ENCODE measurements around the gene LCN12. TPM values are rescaled to one million over a fixed set of nuclear protein-coding genes. Genes with fewer than 3 reads are reported as not detected.

The LCN12 gene, protein sequence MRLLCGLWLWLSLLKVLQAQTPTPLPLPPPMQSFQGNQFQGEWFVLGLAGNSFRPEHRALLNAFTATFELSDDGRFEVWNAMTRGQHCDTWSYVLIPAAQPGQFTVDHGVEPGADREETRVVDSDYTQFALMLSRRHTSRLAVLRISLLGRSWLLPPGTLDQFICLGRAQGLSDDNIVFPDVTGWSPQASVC
- 3.6 TPM for total RNA-seq
- long read RNA-seq, partial matches to known transcripts = 0 of 1 reads
- long read RNA-seq, other reads (novel, unspliced or antisense) = 1 of 1 reads

DNA sequence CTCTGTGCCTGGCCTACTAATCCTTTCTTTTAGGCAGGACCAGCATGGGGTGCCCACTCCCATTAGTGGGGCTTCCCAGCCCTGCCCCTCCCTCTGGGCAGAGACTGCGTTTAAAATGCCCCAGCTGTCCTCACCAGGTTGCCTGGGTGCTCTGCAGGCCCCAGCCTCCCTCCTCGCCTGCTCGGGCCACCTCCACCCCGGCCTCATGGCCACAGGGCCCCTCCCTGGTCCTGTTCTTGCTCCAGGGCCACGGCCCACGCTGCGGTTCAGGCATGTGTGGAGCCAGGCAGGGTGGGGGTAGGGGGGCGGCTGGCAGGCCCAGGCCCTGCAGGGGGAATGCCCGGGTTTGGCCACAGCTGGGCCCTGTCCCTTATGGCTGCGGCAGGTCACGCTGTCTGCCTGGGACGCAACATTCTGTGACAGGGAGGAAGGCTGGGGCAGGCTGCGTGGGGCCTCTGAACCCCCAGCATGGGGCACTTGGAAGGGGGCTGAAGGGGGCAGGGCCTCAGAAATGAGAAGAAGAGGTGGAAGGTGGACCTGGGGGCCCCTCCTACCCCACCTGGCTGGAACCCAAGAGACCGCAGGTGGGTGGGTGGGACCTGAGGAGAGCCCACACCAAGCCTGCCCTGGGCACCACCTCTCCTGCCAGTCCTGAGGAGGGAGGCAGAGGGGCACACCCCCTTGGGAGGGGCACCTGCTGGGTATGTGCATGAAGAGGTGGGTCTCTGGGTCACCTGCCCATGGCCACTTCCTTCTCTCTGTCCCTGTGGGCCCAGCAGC is at the start of gene LCN12:
Gene LCN12, plus strand, starts transcription at position 733 of the 780 bp plus-strand sequence. CDS start 55 bp downstream, outside the sequence.
- intact Hi-C loops (cut with micrococcal nuclease) = no loop called here
- no peak for ATAC-seq
- peak; percentile 34 for DNase-seq

DNA sequence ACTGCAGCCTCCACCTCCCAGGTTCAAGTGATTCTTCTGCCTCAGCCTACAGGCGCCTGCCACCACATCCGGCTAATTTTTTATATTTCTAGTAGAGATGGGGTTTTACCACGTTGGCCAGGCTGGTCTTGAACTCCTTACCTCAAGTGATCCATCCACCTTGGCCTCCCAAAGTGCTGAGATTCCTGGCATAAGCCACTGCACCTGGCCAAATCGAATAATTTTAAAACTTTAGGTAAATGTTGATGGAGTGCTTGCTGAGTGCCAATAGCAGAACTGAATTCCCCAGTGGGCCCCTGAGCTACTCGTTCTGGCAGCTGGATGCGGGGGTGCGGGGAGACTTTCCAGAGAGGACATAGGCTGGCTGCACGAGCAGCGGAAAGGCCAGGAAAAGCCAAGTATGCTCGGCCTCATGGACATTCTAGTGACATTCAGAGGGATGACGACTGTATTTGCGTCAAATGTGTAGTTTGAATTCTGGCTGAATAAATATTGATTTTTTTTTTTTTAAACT is 49.0 kb upstream of the LCN12 start:
- intact Hi-C loops (cut with micrococcal nuclease) = no loop called here
- DNase-seq = peak; percentile 58
- ATAC-seq = peak; percentile 44

DNA sequence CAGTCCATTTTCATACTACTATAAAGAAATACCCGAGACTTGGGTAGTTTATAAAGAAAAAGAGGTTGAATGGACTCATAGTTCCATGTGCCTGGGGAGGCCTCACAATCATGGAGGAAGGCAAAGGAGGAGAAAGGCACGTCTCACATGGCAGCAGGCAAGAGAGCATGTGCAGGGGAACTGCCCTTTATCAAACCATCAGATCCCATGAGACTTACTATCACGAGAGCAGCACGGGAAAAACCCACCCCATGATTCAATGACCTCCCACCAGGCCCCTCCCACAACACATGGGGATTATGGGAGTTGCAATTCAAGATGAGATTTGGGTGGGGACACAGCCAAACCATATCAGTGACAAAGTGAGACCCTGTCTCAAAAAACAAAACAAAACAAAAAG is 45.8 kb upstream of the LCN12 start:
- intact Hi-C loops (cut with micrococcal nuclease) = no loop called here
- DNase-seq (no peak), ATAC-seq (no peak)

DNA sequence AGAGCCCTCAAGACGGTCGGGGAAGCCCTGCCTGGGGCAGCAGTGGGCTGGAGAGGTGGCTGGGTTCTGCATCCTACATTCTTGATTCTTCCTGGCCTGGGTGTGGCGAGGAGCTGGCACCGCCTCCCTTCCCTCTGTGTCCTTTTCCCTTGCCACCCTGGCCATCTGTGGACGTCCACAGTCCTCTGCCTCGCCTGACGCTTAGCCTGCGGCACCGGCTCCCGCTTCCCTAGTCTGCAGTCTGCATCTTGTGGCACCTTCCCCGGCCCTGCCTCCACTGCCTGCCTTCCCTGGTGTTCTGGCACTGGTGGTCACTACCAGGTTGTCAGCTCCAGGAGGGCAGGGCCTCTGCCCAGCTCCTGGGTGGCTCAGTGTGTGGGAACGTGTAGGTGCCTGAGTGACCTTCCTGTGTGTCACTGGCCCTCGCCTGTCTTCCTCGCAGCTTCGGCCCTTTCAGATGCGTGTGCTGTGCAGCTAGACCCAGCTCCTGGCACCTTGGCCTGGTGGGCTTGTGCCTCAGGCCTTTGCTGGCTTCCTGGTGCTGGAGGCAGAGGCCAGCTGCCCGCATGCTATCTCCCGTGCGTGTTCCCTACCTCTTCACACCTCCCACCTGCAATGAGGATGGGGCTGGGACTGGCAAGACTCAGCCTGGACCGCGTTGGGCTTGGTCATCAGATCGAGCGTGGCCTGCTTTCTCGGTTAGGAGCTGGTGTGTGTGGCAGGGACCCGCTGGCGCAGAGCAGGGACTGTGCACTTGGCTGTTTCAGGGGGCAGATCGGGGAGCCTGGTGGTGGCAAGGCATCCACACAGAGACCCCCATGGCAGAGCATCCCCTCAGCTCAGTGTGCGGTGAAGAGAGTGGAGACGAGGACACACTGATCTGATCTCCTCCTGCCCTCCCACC is 44.8 kb upstream of the LCN12 start:
- intact Hi-C loops (cut with micrococcal nuclease) = no loop called here
- DNase-seq = no peak
- ATAC-seq = no peak

DNA sequence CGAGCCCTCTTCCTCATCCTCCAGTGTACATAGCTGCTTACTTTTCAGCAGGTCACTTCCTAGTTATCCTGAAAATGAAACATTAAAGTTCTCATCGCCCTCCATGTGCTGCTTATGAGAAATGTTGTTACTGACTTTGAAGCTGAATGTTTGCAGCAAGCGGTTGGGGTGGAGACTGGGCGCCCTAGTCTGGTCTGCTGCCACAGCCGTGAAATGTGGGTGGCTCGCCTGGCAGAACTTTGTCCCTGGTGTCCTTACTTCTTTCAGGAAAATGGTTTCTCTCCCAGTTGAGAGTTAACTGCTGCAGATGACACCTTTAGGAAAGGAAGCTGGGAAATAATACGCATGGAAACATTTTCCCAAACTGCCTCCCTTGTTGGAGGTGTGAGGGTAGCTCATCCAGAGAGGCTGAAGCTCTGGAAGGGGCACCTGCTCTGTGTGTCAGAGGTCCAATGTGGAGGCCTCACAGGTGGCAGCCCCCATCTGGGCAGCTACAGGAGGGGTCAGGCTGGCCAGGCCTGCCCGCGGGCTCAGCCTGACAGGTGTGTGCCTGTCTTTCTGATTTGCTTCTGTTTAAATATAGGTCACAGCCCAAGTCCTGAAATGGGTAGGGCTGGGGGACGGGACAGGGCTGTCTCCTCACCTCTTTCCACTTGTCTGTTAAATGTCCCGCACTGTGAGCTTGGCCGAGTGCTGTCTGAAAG is 41.7 kb upstream of the LCN12 start:
- ATAC-seq = no peak
- intact Hi-C loops (cut with micrococcal nuclease) = no loop called here
- DNase-seq = no peak

DNA sequence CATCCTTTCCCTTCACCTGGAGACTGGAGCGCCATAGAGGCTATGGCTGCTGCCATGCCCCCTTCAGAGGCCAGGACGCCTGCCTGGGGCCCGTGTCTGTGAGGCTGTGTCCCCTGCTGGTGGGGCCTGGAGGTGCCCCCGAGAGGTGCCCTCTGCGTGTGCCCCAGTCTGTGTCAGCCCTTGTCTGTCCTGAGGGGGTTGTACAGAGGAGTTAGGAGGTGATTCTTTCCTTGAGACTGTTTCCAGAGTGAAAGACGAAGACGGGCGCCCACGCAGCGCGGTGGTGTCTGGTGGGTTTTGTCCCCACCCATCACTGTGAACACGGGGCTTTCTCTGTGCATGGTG is 41.2 kb upstream of the LCN12 start:
- intact Hi-C loops (cut with micrococcal nuclease) = no loop called here
- ATAC-seq (no peak), DNase-seq (no peak)

DNA sequence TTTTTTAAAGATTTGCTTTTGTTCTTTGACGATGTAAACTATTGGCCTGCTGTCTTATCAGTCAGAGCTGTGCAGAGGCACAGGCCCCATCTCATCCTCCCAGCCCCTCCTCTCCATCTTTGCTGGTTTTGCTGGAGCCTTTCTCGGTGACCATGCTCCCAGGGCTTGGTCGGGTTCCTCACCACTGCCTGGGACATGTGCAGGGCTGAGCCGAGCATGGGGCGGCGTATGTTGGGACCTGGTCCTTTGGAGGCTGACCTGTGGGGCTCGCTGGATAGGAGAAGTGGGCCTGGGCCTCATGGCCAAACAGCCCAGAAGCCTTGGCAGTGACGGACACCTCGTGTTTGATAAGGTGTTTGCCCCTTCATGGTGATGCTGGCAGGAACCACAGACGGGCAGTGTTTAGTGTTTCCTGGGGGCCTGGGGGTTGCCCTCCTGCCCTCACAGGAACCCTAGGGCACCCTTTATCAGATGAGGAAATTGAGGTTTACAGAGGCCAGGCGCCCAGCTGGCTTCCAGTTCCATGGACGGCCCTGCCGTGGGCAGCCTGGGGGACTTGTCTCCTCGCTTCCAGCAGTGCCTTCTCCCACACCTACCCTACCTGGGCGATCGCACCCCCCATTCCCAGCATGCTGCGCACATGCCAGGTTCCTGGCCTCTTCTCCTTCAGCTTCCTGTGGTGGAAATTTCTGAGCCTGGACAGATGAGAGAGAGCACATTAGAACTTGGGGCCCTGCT is 38.2 kb upstream of the LCN12 start:
- intact Hi-C loops (cut with micrococcal nuclease) = no loop called here
- no peak for ATAC-seq
- no peak for DNase-seq

DNA sequence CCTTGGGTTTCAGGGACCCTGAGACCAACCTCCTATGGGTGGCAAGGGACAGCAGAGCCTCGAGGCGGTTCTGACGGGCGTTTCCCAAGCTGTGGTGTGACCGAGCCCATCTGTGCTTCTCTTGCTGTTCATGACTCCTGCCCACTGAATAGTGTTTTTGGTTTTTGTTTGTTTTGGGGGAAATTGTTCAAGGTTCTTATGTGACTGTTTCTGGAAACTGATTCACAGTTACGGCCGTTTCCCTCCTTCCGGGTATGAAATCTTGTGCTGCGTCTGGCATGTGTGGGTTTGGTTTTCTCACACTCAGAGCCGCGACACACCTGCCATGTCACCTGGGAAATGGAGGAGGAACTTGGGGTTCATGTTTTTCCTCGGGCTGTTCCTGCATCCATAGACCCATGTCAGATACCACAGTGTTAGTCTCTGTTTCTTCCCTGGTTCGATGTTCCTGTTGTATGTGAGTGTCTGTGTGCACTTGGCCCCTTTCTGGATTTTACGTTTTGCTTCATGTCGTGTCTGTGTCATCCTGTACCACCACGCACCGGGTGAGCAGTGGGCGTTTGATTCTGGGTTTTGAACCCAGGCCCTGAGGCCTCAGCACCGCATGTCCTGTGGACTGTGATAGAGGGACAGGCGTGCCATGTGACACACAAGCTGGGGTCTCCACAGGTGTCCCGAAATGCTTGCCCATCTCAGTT is 36.3 kb upstream of the LCN12 start:
- ATAC-seq = no peak
- intact Hi-C loops (cut with micrococcal nuclease) = no loop called here
- no peak for DNase-seq

DNA sequence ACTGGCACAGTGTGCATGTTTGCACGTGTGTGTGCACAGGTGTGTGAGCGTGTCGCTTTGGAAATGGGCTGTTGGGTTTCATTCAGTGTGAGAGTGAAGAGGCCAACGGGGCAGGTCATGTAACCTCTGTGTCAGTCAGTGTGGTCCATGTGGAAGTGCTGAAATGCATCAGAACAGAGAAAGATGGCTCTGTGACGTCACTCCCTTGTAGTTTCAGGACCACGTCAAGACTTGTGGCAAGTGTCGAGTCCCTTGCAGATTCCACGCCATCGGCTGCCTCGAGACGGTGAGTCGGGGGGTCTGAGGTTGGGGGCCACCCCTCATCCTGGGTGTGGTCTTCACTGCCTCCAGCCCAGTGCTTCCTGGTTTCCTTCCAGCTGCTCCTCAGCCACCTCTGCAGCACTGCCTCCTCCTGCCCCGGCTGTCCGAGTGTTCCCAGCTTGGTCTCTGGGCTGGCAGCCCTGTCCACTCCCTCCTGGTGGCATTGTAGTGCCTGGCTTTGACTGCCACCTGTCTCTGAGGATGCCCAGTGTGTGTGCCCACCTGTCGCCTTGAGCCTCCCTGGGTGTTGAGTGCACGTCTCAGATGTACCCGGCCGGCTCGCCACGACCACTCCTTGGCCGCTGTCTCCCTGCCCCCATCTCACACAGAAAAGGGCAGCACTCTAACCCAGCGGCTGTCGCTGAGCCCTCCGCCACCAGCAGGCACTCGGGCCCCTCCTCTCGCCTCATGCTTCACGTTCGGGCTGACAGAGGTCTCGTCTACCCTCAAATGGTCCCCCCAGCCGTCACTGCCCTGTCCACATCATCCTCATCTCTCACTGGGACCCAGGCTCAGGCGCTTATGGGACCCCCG is 35.5 kb upstream of the LCN12 start:
- no peak for DNase-seq
- intact Hi-C loops (cut with micrococcal nuclease) = no loop called here
- no peak for ATAC-seq

DNA sequence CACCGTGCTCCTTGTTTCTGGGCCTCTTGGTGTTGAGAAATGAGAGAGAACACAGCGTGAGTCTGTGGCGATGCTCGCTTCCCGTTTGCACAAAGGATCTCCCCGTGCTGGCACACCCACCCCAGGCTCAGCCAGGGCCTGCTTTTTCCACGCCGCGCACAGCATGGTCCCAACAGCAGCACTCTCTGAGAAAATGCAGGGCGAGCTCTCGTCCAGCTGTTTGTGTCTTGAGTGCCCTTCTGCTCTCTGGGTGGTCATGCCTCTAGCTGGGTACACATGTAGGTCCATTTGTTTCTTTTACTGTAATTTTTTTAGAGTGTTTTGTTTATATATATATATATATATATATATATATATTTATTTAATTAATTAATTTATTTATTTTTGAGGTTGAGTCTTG is 34.2 kb upstream of the LCN12 start:
- intact Hi-C loops (cut with micrococcal nuclease) = no loop called here
- ATAC-seq (no peak), DNase-seq (no peak)

DNA sequence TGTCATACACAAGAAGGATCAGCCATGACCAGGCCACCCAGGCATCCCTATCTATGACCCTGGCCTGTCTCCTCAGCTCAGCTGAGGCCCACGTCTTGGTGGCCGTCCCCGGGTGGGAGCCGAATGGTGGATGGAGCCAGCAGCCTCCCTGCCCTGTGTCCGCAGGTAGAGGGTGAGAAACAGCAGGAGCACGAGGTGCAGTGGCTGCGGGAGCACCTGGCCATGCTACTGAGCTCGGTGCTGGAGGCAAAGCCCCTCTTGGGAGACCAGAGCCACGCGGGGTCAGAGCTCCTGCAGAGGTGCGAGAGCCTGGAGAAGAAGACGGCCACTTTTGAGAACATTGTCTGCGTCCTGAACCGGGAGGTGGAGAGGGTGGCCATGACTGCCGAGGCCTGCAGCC is 32.0 kb upstream of the LCN12 start:
- DNase-seq = no peak
- intact Hi-C loops (cut with micrococcal nuclease) = no loop called here
- no peak for ATAC-seq

DNA sequence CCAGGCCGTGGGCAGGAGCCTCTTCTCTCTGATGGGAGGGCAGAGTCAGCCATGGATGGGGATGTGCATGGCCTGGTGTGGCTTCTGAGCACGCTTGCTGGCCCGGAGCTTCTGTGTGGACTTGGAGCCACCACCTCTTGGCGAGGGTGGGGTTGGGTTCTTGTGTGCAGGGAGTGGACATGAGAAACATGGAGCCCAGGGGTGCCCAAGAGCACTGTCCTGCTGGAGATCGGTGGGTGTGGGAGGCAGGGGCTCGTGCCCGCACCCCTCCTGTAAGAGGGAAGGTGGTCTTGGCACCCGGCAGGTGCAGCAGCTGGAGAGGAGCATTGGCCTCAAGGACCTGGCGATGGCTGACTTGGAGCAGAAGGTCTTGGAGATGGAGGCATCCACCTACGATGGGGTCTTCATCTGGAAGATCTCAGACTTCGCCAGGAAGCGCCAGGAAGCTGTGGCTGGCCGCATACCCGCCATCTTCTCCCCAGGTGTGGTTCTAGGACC is 31.3 kb upstream of the LCN12 start:
- no peak for ATAC-seq
- DNase-seq = no peak
- intact Hi-C loops (cut with micrococcal nuclease) = no loop called here

DNA sequence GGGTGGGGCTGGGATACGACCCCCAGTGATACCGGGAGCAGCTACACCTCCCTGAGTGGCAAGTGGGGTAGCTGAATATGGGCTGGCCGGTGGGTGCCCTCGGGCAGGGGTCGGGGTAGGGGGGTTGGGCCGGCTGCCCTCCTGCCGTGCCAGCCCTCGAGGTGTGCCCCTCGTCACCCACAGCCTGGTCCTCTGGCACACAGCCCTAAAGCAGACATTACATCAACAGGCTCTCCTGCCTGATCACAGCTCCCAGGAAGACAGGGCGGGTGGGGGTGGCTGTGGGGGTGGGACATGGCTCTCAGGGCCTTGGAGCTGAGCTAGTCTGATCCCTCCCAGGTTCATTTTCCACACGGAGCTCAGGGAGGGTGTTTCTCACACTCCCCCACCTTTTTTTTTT is 30.8 kb upstream of the LCN12 start:
- intact Hi-C loops (cut with micrococcal nuclease) = no loop called here
- ATAC-seq (peak; percentile 59), DNase-seq (no peak)

DNA sequence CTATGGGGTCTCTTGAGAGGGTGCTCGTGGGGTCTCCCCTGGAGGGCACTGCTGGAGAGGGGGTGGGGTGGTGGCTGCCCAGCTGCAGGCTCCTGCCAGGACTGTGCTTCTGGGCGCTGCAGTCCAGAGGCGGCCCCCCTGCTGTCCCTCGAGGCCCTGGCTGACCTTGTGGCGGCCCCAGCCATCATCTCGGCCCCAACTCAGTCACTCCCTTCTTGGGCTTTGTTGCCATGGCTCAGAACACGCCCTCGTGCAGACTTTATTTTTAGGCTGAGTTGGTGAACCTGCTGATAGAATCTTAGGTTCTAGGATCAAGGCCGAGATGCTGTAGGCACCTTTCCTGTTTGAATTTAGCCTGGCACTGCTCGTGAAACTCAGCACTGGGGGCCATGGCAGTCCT is 30.4 kb upstream of the LCN12 start:
- intact Hi-C loops (cut with micrococcal nuclease) = no loop called here
- peak; percentile 84 for ATAC-seq
- peak; percentile 68 for DNase-seq

DNA sequence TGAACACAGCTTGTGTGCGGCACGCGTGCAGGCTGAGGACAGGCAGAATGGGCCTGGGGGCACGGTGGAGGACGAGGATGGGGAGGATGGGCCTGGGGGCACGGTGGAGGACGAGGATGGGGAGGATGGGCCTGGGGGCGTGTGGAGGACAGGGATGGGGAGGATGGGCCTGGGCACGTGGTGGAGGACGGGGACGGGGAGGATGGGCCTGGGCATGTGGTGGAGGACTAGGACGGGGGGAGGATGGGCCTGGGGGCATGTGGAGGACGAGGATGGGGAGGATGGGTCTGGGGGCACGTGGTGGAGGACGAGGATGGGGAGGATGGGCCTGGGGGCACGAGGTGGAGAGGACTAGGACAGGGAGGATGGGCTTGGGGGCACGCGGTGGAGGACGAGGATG is 29.5 kb upstream of the LCN12 start:
- DNase-seq (no peak), ATAC-seq (no peak)
- intact Hi-C loops (cut with micrococcal nuclease) = no loop called here

DNA sequence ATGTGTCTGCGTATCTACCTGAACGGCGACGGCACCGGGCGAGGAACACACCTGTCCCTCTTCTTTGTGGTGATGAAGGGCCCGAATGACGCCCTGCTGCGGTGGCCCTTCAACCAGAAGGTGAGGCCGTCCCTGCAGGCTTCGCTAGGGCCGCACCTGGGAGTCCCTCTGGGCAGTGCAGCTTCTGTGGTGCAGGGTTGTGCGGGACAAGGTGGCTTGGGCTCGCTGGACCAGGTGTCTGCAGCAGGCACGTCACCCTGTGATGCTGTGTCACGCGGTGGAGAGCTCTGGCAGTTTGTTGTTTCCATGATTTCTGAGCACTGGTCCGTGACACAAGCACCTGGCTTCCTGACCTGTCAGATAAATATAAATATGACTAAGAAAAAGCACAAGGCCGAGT is 28.2 kb upstream of the LCN12 start:
- ATAC-seq (no peak), DNase-seq (no peak)
- intact Hi-C loops (cut with micrococcal nuclease) = no loop called here

Measured in left ventricle myocardium superior (tissue), 1 donor.